Measurements from ENCODE around the gene WNT10A. TPM values are rescaled to one million over a fixed set of nuclear protein-coding genes. Genes with fewer than 3 reads are reported as not detected.

Gene WNT10A
- total RNA-seq, 1 donor from 2014 or later = not detected

DNA sequence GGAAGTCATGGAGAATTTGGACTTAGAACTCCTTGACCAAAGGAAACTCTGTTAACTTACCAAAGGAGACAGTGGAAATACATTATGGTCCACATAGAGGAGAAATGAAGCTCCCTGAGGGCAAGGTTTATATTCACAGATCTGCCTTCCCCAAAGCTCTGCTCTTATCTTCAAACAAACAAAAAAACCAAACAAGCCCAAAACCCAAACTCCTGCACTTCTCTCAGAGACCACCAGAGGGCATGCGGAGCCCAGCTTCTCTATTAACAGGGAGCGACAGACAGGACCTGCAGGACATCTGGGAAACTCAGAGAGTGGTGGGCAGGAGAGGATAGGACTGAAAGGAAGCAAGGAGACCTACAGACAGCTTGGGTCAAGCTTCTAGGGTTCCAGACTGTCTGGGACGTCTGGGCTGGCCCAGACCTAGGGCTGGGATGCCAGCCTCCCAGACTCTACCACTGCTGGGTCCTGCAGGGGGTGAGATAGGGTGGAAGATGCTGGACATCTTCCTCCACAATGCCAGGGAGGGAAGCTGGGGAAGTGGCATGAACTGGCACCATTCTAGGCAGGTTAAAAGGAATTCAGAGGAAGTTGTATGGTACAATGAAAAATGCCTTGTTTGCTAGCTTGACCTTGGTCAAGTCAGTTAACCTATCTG is 4.0 kb upstream of the WNT10A start:
- DNase-seq (ENCODE audit: low read depth, low spot score) = peak; percentile 19

DNA sequence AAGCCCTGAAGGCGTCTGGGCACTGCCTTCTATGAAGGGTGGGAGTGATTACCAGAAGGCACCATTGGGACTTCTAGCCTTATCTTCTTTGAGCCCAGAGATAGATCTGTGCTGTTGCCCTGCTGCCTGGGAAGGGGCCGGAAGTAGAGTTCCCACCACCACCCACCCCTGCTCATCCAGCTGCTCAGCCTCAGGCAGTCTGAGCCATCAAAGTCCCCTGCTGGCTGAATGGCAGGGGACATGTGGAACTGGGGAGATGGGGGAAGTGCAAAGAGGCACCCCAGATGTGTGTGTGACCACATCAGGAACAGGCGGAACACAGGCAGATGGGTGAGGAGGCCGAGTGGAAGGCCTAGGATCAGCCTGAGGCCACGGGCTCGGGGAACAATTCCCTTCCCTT is 3.3 kb upstream of the WNT10A start:
- no peak for DNase-seq (ENCODE audit: low read depth, low spot score)

- DNase-seq (ENCODE audit: low read depth, low spot score) = no peak
Measured at GRCh38 chr2:218877891-218878290, 2.8 kb upstream of the WNT10A start.

DNA sequence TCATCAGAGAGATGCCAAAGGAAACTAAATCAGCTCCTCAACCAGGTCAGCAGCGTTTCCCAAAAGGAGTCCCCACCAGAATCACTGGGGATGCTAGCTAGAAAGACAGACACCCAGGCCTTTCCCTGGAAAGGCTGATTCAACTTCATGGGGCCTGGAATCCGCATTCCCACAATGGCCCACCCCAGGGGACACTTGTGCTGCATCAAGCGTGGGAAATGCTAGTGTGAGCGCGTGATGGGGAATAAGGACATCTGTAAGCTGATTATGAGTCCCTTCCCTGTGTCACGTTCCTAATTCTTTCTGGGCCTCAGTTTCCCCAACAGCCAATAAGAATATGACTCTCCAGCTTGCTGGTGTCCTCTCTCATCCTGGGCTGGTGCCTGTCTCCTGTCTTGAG is 2.2 kb upstream of the WNT10A start:
- no peak for DNase-seq (ENCODE audit: low read depth, low spot score)

GRCh38 chr2:218878926-218879761 is 1.5 kb upstream of the WNT10A start:
- no peak for DNase-seq (ENCODE audit: low read depth, low spot score)

- DNase-seq (ENCODE audit: low read depth, low spot score) = no peak
Measured at GRCh38 chr2:218879776-218880101, 913 bp upstream of the WNT10A start.

- no peak for DNase-seq (ENCODE audit: low read depth, low spot score)
Measured at GRCh38 chr2:218880859-218881594, 375 bp downstream of the WNT10A start.

- no peak for DNase-seq (ENCODE audit: low read depth, low spot score)
Measured at GRCh38 chr2:218881744-218882460, 1.2 kb downstream of the WNT10A start.

- no peak for DNase-seq (ENCODE audit: low read depth, low spot score)
Measured at GRCh38 chr2:218882461-218882816, 1.8 kb downstream of the WNT10A start.

DNA sequence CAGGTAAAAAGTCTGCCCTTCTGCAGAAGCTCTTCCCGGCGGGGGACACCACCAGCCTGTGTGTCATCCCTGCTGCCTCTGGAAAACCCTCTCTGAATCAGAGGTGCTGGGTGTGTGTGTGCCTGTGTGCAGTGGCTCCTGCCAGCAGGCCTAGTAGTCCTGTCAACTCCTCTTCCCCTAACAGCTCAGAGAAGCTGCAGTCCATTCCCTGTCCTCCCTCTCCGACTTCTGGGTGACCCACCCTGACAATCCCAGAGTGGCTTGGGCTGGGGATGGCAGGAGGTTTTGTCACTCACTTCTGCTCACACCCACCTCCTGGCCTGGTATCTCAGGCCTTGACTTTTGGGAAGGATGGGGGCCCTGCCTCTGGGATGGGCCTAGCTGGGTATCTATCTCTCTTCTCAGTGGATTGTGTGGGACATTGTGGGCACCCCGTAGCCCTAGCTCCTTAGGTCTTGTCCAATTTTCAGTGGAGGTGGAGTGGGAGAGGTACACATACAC is 2.3 kb downstream of the WNT10A start:
- no peak for DNase-seq (ENCODE audit: low read depth, low spot score)

GRCh38 chr2:218883491-218884490 is 3.1 kb downstream of the WNT10A start:
- no peak for DNase-seq (ENCODE audit: low read depth, low spot score)

- no peak for DNase-seq (ENCODE audit: low read depth, low spot score)
Measured at GRCh38 chr2:218884519-218884918, 3.9 kb downstream of the WNT10A start.

GRCh38 chr2:218885981-218886947 is 5.6 kb downstream of the WNT10A start:
- no peak for DNase-seq (ENCODE audit: low read depth, low spot score)

GRCh38 chr2:218887079-218887478 is 6.4 kb downstream of the WNT10A start:
- DNase-seq (ENCODE audit: low read depth, low spot score) = no peak

DNA sequence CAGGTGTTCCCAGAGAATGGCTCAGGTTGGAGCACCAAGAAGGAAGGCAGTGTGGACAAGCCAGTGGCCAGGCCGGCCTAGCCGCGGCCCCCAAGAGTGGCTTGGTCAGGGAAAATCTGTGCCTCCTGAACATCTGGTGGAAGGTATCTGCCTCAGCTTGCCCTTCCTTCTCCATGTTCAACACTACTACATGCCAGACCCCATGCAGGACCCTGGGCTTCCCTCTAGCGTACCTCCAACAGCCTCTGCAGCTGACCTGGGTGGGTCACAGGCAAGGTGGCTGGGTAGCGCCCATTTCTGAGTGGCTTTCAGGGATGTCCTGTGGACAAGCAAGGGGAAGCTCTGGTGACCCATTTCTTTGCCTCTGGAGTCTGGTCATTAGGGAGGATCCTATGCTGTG is 7.7 kb downstream of the WNT10A start:
- no peak for DNase-seq (ENCODE audit: low read depth, low spot score)

DNA sequence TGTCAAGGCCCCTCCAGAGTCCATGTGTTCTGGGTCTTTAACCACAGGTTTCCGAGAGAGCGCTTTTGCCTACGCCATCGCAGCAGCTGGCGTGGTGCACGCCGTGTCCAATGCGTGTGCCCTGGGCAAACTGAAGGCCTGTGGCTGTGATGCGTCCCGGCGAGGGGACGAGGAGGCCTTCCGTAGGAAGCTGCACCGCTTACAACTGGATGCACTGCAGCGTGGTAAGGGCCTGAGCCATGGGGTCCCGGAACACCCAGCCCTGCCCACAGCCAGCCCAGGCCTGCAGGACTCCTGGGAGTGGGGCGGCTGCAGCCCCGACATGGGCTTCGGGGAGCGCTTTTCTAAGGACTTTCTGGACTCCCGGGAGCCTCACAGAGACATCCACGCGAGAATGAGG is 9.3 kb downstream of the WNT10A start:
- no peak for DNase-seq (ENCODE audit: low read depth, low spot score)

GRCh38 chr2:218890369-218890768 is 9.7 kb downstream of the WNT10A start:
- DNase-seq (ENCODE audit: low read depth, low spot score) = no peak

- no peak for DNase-seq (ENCODE audit: low read depth, low spot score)
Measured at GRCh38 chr2:218891275-218892135, 10.9 kb downstream of the WNT10A start.

All from pulmonary artery endothelial cell (primary cell).